GM20431 (cell line): Measurements from ENCODE around the gene IFNB1.

ENCODE experiments used
- in situ Hi-C: fragments of 300-500 bp; cut with MseI, MboI; formaldehyde crosslinking; loops from one replicate; pipeline ENCODE4 v1.15.0; 2020; ENCODE audit warnings: low sequenced_read_pairs; ENCODE audit not compliant: unreplicated experiment

Gene IFNB1

DNA sequence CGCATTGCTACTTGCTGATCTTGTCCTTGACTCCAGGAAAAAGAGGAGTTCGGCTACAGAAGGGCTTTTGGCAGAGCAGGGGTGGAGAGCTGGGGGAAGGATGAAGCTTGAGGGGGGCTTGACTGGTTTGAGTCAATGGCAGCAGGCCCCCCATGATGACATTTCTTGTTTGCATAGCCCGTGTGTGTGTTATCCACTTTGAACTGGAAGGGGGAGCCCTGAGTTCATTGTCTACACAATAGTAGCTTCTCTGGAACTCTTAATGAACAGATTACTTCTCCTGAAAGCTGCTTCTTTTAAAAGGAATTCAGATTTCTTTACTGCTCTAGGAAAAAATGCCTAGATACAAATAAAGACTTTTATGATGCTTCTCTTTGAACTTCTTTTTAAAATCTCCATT is 2.3 kb downstream of the IFNB1 start:
- in situ Hi-C loops, result no loop called here

DNA sequence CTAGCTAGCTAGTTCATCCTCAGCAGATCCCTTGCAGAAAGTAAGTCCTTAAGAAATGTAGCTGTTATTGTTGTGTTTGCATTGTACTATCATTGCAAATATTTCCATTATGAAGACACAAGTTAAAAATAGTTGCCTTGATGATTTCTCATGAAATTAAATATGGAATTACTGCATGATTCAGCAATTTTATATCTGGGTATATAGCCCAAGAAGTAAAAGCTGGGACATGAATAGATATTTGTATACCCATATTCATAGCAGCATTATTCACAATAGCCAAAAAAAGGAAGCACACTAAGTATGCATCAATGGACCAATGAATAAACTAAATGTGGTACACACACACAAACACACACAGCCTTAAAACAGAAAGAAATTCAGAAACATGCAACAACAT is 6.8 kb downstream of the IFNB1 start:
- in situ Hi-C loops, result no loop called here

DNA sequence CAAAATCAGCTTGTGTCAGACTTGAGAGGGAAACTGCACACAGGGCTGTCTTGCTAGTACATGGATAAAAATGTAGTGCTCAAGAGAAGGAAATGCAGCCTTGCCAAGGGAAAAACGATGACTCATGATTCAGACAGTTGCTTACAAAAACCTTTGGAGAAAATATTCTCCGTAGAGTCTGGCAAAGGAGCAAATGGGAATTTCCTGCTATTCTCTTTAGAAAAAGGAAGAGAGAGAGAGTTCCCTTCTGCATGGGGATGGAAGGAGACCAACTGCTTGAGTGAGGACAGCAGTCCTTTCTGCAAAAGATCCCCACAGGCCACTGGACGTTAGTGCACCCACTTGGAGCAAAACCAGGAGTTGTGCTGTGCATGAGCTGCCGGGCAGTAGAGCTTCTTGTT is 7.6 kb downstream of the IFNB1 start:
- in situ Hi-C loops, result no loop called here

DNA sequence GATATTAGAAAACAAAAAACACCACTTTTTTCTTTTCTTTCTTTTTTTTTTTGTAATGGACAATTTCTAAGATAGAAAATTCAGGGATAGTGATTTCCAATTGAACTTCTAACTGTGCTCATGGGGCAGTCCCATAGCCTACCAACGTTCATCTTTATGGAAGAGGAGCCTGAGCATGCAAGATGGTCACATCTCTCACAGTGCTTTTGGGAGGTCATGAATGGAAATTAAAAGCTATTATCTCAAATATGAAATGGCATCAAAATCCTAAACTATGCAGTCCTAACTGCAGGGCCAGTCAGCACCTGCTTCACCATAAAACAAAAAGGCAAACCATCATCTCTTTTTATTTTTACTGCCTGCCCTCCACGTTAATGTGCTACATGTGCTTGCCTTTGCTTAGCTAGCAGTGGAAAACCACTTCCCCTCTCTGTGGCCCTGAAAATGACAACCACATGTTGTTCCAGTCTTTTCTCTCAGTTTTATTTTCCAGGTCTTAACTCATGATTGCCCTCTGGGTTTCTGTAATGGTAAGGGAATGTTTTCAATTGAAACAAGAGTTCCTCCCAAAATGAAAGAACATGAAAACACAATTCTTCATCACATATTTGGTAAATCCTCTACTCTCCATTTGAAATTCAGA is 16.7 kb downstream of the IFNB1 start:
- in situ Hi-C loops, result no loop called here

DNA sequence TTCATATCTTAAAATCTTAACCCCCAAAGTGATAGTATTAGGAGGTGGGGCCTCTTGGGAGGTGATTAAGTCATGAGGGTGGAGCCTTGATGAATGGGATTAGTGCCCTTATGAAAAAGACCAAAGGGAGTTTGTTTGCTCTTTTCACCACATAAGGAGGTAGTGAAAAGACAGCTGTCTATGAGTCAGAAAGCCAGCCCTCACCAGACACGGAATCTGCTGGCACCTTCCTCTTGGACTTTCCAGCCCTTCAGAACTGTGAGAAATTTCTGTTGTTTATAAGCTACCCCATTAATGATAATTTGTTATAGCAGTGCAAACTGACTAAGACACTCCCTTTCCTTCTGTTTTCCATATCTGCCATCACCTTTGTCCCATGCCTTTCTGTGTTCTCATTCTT is 20.8 kb downstream of the IFNB1 start:
- in situ Hi-C loops, result no loop called here

DNA sequence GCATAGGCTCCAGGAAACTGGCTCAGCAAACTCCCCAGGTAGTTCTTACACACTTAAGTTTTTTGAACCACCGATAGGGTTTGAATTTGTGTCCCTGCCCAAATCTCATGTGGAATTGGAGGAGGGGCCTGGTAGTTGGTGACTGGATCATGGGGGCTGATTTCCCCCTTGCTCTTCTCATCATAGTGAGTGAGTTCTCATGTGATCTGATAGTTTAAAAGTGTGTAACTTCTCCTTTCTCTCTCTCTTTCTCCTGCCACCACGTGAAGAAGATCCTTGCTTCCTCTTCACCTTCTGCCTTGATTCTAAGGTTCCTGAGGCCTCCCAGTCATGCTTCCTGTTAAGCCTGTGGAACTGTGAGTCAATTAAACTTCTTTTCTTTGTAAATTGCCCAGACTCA is 23.9 kb downstream of the IFNB1 start:
- in situ Hi-C loops, result no loop called here

DNA sequence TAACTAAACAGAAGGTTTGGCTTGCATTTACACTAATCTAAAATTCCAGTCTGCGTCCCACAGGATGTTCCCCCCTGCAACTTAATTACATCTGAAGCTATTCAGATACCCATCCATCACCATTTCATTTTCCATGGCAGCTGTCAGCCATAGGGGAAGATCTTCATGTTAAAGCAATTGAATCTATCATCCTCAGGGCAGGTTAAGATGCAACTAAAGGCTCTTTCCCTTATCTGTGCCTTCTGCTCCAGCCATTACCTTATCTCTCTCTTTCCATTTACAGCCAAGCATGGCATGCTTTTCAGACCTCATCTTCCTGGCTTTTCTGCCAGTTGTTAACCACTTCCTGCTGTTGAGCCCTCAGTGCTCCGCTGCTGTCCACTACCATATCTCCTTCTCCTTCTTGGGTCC is 30.5 kb downstream of the IFNB1 start:
- in situ Hi-C loops, result no loop called here

DNA sequence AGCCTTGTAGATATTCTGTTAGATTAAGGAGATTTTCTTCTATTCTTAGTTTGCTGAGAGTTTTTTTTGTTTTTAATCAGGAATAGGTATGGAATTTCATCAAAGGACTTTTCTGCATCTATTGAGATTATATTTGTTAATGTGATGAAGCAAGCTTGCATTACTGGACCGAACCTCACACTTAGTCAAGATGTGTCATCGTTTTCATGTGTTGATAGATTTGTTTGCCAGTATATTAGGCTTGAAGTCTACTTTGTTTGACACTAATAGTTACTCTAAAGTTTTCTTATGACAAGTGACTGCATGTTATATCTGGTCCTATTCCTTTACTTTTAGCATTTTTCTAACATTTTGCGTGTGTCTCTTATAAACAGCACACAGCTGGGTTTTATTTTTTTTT is 33.9 kb downstream of the IFNB1 start:
- in situ Hi-C loops, result no loop called here

DNA sequence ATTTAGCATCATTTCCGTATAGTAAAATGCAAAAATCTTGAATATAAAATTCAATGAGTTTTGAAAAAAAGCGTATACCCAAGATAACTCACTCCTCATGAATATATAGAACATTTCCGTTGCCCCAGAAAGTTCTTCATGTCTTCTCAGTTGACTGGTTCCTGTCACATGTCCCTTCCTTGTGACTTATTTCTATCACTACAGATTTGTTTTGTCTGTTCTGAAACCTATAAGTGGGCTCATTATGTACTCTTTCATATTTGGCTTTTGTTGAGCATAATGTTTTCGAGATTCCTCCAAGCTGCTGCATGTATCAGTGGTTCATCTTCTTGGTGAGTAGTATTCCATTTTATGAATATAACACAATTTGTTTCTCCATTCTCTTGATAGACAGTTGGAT is 35.3 kb downstream of the IFNB1 start:
- in situ Hi-C loops, result no loop called here

DNA sequence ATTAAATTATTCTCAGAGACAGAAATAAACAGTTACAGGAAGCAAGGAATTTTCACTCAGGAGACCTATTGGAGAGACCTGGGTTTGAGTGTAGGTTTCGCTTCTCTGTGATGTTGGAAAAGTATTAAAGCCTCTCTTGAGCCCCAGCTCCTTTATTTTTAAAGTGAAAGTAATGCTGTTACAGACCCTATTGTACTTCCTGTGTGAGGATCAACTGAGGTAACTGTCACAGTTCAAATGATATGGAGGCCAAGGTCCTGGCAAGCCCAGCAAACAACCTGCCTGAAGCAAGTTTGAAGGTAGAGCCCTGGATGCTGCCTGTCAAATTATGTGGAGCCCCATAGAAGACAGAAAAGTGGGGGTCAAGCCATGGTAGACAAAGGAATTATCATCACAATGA is 38.4 kb downstream of the IFNB1 start:
- in situ Hi-C loops, result no loop called here

DNA sequence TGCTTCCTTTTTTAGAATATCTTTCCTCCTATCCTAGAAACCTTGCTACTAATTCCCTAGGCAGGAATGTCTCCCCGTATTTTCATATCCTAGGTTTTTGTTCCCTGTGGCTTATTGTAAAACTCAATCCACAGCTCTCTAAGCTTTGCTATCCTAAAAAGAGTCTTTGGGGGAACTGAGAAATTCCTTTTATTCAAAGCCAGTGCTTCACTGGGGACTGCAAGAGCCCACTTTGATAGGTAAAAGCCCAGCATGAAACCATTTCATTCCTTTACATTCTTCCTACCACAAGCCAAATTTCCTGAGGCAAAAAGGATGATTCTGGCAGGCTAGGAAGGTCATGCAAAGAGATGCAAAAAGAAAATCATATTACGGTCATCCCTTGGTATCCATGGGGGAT is 40.5 kb downstream of the IFNB1 start:
- in situ Hi-C loops, result no loop called here

DNA sequence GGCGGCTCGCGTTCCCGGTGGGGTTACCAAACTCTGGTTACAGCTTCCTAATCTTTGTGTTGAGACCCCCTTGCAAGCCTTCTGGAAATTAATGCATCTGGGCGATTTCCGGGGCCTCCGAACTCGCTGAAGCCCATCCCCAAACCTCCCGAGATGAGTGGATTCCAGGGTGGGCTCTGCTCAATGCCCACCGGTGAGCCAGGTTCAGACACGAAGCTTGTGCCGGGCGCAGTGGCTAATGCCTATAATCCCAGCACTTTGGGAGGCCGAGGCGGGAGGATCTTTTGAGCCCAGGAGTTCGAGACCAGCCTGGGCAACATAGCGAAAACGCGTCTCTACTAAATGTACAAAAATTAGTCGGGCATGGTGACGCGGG is 45.9 kb downstream of the IFNB1 start:
- in situ Hi-C loops, result no loop called here

DNA sequence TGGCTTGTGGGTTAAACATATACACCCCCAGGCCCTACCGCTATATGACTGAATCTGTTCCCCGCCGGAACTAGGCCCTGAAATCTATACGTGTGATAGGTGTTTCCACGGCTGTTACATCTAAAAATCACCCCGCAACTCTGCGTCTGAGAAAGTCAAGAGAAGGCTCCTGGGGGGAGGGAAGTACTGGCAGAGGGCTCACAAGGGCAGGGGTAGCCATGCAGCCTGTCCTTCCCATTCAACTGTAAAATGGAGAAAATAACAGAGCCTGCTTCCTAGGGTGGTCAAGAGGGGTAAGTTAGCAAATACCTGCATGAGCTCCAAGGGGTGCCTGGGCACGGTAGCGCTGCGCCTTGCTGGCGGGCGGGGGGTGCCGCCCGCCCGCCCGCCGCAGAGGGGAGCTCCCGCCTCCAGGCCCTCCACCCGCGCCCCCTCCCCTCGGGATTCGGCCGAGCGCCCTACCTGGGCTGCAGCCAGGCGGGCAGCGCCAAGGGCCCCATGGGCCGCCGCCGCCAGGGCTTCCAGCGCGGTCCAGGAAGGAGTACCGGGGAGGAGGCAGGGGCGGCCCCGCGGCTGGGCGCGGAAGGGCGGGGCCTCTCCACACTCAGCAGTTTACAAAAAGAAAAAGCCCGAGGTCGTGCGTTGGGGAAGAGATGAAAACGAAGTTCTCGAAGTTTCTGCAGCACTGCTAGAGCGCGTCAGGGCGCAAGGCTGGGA is 46.5 kb downstream of the IFNB1 start, which contains the start of gene HACD4:
Gene HACD4 (minus strand): TSS at position 550 of the 717 bp plus-strand sequence. CDS start 50 bp downstream, at position 500.
- in situ Hi-C loops, result no loop called here

DNA sequence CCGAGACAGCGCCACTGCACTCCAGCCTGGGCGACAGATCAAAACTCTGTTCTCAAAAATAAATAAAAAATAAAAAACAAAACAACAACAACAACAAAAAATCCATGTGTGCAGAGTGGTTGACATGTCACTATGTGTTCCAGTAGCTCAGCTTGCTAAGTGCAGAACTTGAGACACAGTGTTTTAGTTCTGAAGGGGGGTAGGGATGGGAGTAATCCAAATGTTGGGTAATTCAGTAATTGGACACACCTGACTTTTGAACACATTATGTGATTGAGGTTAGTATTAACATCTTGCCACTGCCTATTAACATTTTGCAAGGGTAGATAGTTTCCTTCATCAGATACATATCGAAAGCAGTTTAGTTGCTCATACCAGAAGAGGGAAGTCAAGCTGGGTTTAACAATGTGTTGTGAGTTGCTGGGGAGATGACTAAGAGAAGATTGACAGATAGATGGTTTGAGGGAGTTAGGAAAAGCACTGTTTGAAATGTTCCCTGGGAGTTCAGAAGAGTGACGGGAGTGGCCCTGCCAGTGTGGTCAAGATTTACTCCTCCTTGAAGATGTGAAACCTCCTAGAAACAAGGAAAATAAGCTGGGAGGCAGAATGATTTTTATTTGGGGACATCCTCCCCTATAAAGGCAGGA is 47.2 kb downstream of the IFNB1 start:
- in situ Hi-C loops, result no loop called here

DNA sequence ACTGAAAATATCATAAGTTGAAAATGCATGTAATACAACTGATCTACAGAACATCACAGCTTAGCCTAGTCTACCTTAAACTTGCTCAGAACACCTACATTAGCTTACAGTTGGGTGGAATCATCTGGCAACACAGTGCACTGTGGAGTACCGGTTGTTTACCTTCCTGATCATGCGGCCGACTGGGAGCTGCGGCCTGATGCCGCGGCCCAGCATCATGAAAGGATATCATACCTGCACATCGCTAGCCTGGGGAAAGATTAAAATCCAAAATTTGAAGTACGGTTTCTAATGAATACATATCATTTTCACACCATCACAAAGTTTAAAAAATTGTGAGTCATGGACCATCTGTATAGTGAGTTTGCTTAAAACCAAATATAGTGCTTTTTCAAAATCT is 48.1 kb downstream of the IFNB1 start:
- in situ Hi-C loops, result no loop called here

DNA sequence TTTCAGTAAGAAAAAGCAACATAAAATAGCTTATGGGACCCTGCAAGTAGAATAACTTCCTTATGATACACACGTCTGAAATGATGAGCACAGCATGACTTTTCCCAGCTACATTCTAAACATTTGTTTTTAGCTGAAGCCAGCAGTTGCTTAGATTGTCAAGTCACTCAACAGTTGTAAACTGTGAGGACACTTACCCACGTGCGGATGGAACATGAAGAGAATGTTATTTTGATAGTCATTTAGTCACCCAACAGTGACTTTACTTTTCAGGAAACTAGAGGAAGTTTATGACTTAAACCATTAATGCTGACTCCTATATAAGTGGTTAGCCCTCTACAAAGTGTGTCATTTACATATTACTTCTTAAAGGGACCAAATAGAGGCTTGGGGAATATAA is 49.3 kb downstream of the IFNB1 start:
- in situ Hi-C loops, result no loop called here

DNA sequence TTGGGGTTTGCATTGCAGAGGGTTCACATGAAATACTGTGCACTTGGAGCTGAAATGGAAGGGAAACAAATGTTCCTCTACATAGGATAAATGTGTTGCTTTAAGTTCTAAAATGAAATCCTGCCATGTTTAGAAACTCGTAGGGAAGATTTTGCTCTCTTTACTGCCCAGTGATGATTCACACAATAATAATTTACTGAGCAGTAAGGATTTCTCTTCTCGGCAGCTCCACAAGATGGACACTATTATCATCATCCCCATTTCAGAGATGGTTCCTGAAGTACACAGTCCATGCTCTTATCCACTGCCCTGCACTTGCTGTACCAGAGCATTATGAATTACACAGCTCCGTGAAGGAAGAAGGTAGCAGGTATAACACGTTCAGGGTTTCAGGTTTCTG is 50.4 kb downstream of the IFNB1 start:
- in situ Hi-C loops, result no loop called here
